ENCODE results near the gene DNAJA4.
"Not testable (repeated sequence)": the region's sequence is repeated elsewhere in the genome, so short reads cannot be mapped to it uniquely, and the experiment has no call there.

DNAJA4 gene

GRCh38 chr15:78244101-78244500, 20.3 kb upstream of the DNAJA4 start:
- Histone ChIP-seq H3K4ac (ENCODE audit: low read length) (no peak overlapping the region), H3K4me2 (ENCODE audit: insufficient read depth, low read length, poor library complexity, severe bottlenecking) (no peak overlapping the region), H2BK5ac (ENCODE audit: low read length) (peak overlapping the region; percentile 44), H3K9me3 (replicated peaks in 1 of 2; ENCODE audit: control insufficient read depth in 2 of 2, insufficient read depth in 1 of 2, low read depth in 1 of 2, low read length in 2 of 2) (peaks cover 0 to 2% of the 10 kb centered on the region in 2 donors), H2BK15ac (ENCODE audit: low read length) (no peak overlapping the region), H2BK120ac (ENCODE audit: low read depth, low read length) (no peak overlapping the region), H3K4me3 (ENCODE audit: low read length in 2 of 2) (peak overlapping the region in 1 of 2 donors; percentile 15), H3K4me1 (ENCODE audit: control insufficient read depth in 2 of 2, insufficient read depth in 1 of 2, low read depth in 1 of 2, low read length in 2 of 2) (peaks cover 3 to 5% of the 10 kb centered on the region in 2 donors), H4K91ac (ENCODE audit: low read depth, low read length, poor library complexity) (no peak overlapping the region), H3K9ac (ENCODE audit: low read depth, low read length, poor library complexity) (no peak overlapping the region), H2AK5ac (ENCODE audit: low read depth, low read length) (no peak overlapping the region), H3K36me3 (replicated peaks in 1 of 2; ENCODE audit: control insufficient read depth in 2 of 2, insufficient read depth in 2 of 2, low read length in 2 of 2) (no peaks in the 10 kb centered on the region), H3K79me1 (ENCODE audit: low read depth, low read length) (no peaks in the 10 kb centered on the region), H3K27me3 (ENCODE audit: control insufficient read depth in 3 of 3, insufficient read depth in 3 of 3, low read depth in 1 of 3, low read length in 3 of 3) (peaks cover 0 to under 1% (median 0%) of the 10 kb centered on the region in 3 experiments), H3K27ac (replicated peaks; ENCODE audit: low read length) (no peak overlapping the region), H2BK12ac (ENCODE audit: low read length) (no peak overlapping the region), H2AFZ (ENCODE audit: low read length) (no peak overlapping the region), H3K14ac (ENCODE audit: low read length) (no peak overlapping the region), H3K23ac (ENCODE audit: low read depth, low read length, poor library complexity) (no peak overlapping the region), H4K8ac (ENCODE audit: low read depth, low read length) (no peak overlapping the region), H3K18ac (ENCODE audit: low read length) (no peak overlapping the region)
- no CpG with 5 or more reads among the region's 6 CpGs for WGBS, 2 donors (ENCODE audit: extremely low coverage in 2 of 2, insufficient read length in 2 of 2, insufficient replicate concordance in 1 of 2)
- no peak for DNase-seq (ENCODE audit: low spot score)

GRCh38 chr15:78244893-78245292, 19.5 kb upstream of the DNAJA4 start:
- H3K14ac ChIP-seq (ENCODE audit: low read length), result no peak overlapping the region
- H2AK5ac ChIP-seq (ENCODE audit: low read depth, low read length), result no peak overlapping the region
- H3K27ac ChIP-seq (replicated peaks; ENCODE audit: low read length), result no peak overlapping the region
- H3K4ac ChIP-seq (ENCODE audit: low read length), result no peak overlapping the region
- no peak overlapping the region for H3K4me2 ChIP-seq (ENCODE audit: insufficient read depth, low read length, poor library complexity, severe bottlenecking)
- H2AFZ ChIP-seq (ENCODE audit: low read length), result no peak overlapping the region
- no peaks in the 10 kb centered on the region for H3K36me3 ChIP-seq (replicated peaks in 1 of 2; ENCODE audit: control insufficient read depth in 2 of 2, insufficient read depth in 2 of 2, low read length in 2 of 2)
- H3K23ac ChIP-seq (ENCODE audit: low read depth, low read length, poor library complexity), result no peak overlapping the region
- no CpG with 5 or more reads among the region's 7 CpGs for WGBS, 2 donors (ENCODE audit: extremely low coverage in 2 of 2, insufficient read length in 2 of 2, insufficient replicate concordance in 1 of 2)
- no peak overlapping the region for H3K4me3 ChIP-seq (ENCODE audit: low read length in 2 of 2)
- peak overlapping the region; percentile 70 for H2BK15ac ChIP-seq (ENCODE audit: low read length)
- no peak overlapping the region for H3K9ac ChIP-seq (ENCODE audit: low read depth, low read length, poor library complexity)
- H4K8ac ChIP-seq (ENCODE audit: low read depth, low read length), result peak overlapping the region; percentile 20
- no peaks in the 10 kb centered on the region for H3K79me1 ChIP-seq (ENCODE audit: low read depth, low read length)
- H2BK120ac ChIP-seq (ENCODE audit: low read depth, low read length), result no peak overlapping the region
- no peak overlapping the region for H4K91ac ChIP-seq (ENCODE audit: low read depth, low read length, poor library complexity)
- no peak overlapping the region for H3K18ac ChIP-seq (ENCODE audit: low read length)
- H3K4me1 ChIP-seq (ENCODE audit: control insufficient read depth in 2 of 2, insufficient read depth in 1 of 2, low read depth in 1 of 2, low read length in 2 of 2), result peaks cover 3 to 5% of the 10 kb centered on the region in 2 donors
- peak overlapping the region; percentile 44 for H2BK5ac ChIP-seq (ENCODE audit: low read length)
- H3K27me3 ChIP-seq (ENCODE audit: control insufficient read depth in 3 of 3, insufficient read depth in 3 of 3, low read depth in 1 of 3, low read length in 3 of 3), result peaks cover 0 to 6% (median 0%) of the 10 kb centered on the region in 3 experiments
- no peak overlapping the region for H2BK12ac ChIP-seq (ENCODE audit: low read length)
- H3K9me3 ChIP-seq (replicated peaks in 1 of 2; ENCODE audit: control insufficient read depth in 2 of 2, insufficient read depth in 1 of 2, low read depth in 1 of 2, low read length in 2 of 2), result peaks cover 0 to 2% of the 10 kb centered on the region in 2 donors
- DNase-seq (ENCODE audit: low spot score), result no peak

DNA sequence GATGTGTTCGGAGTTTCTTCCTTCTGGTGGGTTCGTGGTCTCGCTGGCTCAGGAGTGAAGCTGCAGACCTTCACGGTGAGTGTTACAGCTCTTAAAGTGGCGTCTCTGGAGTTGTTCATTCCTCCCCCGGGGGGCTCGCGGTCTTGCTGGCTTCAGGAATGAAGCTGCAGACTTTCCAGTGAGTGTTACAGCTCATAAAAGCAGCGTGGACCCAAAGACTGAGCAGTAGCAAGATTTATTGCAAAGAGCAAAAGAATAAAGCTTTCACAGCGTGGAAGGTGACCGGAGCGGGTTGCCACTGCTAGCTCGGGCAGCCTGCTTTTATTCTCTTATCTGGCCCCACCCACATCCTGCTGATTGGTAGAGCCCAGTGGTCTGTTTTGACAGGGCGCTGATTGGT, 19.0 kb upstream of the DNAJA4 start:
- not testable (repeated sequence) for H2BK5ac ChIP-seq (ENCODE audit: low read length); H3K4me2 ChIP-seq (ENCODE audit: insufficient read depth, low read length, poor library complexity, severe bottlenecking); DNase-seq (ENCODE audit: low spot score); H3K23ac ChIP-seq (ENCODE audit: low read depth, low read length, poor library complexity); H4K8ac ChIP-seq (ENCODE audit: low read depth, low read length); H2AK5ac ChIP-seq (ENCODE audit: low read depth, low read length); H4K91ac ChIP-seq (ENCODE audit: low read depth, low read length, poor library complexity); H3K79me1 ChIP-seq (ENCODE audit: low read depth, low read length); H3K9ac ChIP-seq (ENCODE audit: low read depth, low read length, poor library complexity); H3K27ac ChIP-seq (replicated peaks; ENCODE audit: low read length); H3K27me3 ChIP-seq (ENCODE audit: control insufficient read depth in 3 of 3, insufficient read depth in 3 of 3, low read depth in 1 of 3, low read length in 3 of 3); H3K14ac ChIP-seq (ENCODE audit: low read length); H3K4me1 ChIP-seq (ENCODE audit: control insufficient read depth in 2 of 2, insufficient read depth in 1 of 2, low read depth in 1 of 2, low read length in 2 of 2); H3K4me3 ChIP-seq (ENCODE audit: low read length in 2 of 2); H3K36me3 ChIP-seq (replicated peaks in 1 of 2; ENCODE audit: control insufficient read depth in 2 of 2, insufficient read depth in 2 of 2, low read length in 2 of 2); H3K18ac ChIP-seq (ENCODE audit: low read length); H3K9me3 ChIP-seq (replicated peaks in 1 of 2; ENCODE audit: control insufficient read depth in 2 of 2, insufficient read depth in 1 of 2, low read depth in 1 of 2, low read length in 2 of 2); H2BK120ac ChIP-seq (ENCODE audit: low read depth, low read length); H2BK15ac ChIP-seq (ENCODE audit: low read length); H3K4ac ChIP-seq (ENCODE audit: low read length); H2BK12ac ChIP-seq (ENCODE audit: low read length)
- no CpG with 5 or more reads among the region's 14 CpGs for WGBS, 2 donors (ENCODE audit: extremely low coverage in 2 of 2, insufficient read length in 2 of 2, insufficient replicate concordance in 1 of 2)
- peak overlapping the region; percentile 45 for H2AFZ ChIP-seq (ENCODE audit: low read length)

DNA sequence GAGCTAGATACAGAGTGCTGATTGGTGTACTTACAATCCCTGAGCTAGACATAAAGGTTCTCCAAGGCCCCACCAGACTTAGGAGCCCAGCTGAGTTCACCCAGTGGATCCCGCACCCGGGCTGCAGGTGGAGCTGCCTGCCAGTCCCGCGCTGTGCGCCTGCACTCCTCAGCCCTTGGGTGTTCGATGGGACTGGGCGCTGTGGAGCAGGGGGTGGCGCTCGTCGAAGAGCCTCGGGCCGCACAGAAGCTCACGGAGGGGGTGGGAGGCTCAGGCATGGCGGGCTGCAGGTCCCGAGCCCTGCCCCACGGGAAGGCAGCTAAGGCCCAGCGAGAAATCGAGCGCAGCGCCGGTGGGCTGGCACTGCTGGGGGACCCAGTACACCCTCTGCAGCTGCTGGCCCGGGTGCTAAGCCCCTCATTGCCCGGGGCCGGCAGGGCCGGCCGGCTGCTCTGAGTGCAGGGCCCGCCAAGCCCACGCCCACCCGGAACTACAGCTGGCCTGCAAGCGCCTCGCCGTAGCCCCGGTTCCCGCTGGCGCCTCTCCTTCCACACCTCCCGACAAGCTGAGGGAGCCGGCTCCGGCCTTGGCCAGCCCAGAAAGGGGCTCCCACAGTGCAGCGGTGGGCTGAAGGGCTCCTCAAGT, 18.3 kb upstream of the DNAJA4 start:
- H3K4me3 ChIP-seq (ENCODE audit: low read length in 2 of 2); H4K91ac ChIP-seq (ENCODE audit: low read depth, low read length, poor library complexity); H3K14ac ChIP-seq (ENCODE audit: low read length); H2AFZ ChIP-seq (ENCODE audit: low read length); H3K9me3 ChIP-seq (replicated peaks in 1 of 2; ENCODE audit: control insufficient read depth in 2 of 2, insufficient read depth in 1 of 2, low read depth in 1 of 2, low read length in 2 of 2); H3K4me1 ChIP-seq (ENCODE audit: control insufficient read depth in 2 of 2, insufficient read depth in 1 of 2, low read depth in 1 of 2, low read length in 2 of 2); H3K79me1 ChIP-seq (ENCODE audit: low read depth, low read length); H2BK15ac ChIP-seq (ENCODE audit: low read length); H3K4me2 ChIP-seq (ENCODE audit: insufficient read depth, low read length, poor library complexity, severe bottlenecking); H2BK120ac ChIP-seq (ENCODE audit: low read depth, low read length); H3K36me3 ChIP-seq (replicated peaks in 1 of 2; ENCODE audit: control insufficient read depth in 2 of 2, insufficient read depth in 2 of 2, low read length in 2 of 2); DNase-seq (ENCODE audit: low spot score); H3K27me3 ChIP-seq (ENCODE audit: control insufficient read depth in 3 of 3, insufficient read depth in 3 of 3, low read depth in 1 of 3, low read length in 3 of 3); H3K18ac ChIP-seq (ENCODE audit: low read length); H3K27ac ChIP-seq (replicated peaks; ENCODE audit: low read length); H2BK12ac ChIP-seq (ENCODE audit: low read length); H3K9ac ChIP-seq (ENCODE audit: low read depth, low read length, poor library complexity); H3K4ac ChIP-seq (ENCODE audit: low read length); H2AK5ac ChIP-seq (ENCODE audit: low read depth, low read length); H3K23ac ChIP-seq (ENCODE audit: low read depth, low read length, poor library complexity); H2BK5ac ChIP-seq (ENCODE audit: low read length); H4K8ac ChIP-seq (ENCODE audit: low read depth, low read length): not testable (repeated sequence)
- WGBS, 2 donors (ENCODE audit: extremely low coverage in 2 of 2, insufficient read length in 2 of 2, insufficient replicate concordance in 1 of 2), result no CpG with 5 or more reads among the region's 39 CpGs

All from neuronal stem cell (in vitro differentiated cells).